Prostate gland (tissue), 2 donors: ENCODE results near the gene SLC50A1.

ENCODE experiments used
- CTCF ChIP-seq, 4 experiments: fragments of 200-600 bp in 2 of 4; fragments of 450-650 bp in 2 of 4; sonication (generic) in 2 of 4; IDR thresholded peaks; 1 replicate in 3 of 4; 2 replicates in 1 of 4; pipeline ENCODE4 v1.5.1; 2016 to 2019; ENCODE audit warnings: antibody characterized with exemption in 4 of 4, mild to moderate bottlenecking in 2 of 4, moderate library complexity in 2 of 4
- POLR2A ChIP-seq: fragments of 450-650 bp; IDR thresholded peaks from one replicate; pipeline ENCODE4 v1.6.1; 2016; ENCODE audit warnings: antibody characterized with exemption, mild to moderate bottlenecking
- POLR2AphosphoS5 ChIP-seq: sonication (generic); formaldehyde crosslinking; IDR thresholded peaks from one replicate; pipeline ENCODE4 v1.6.1; 2017; ENCODE audit warnings: antibody characterized with exemption

GRCh38 chr1:155092131-155092530 is 43.5 kb upstream of the SLC50A1 start:
- TF ChIP-seq CTCF (IDR thresholded peaks at IDR 0.05) = no peak
- TF ChIP-seq POLR2AphosphoS5 = no peak
- no peak for TF ChIP-seq POLR2A
